PC-9 (cell line): ENCODE results near the gene OSBPL6. TPM values are rescaled to one million over a fixed set of nuclear protein-coding genes. Genes with fewer than 3 reads are reported as not detected.
"Not testable (repeated sequence)": the region's sequence is repeated elsewhere in the genome, so short reads cannot be mapped to it uniquely, and the experiment has no call there.

Source experiments
- BruUV-seq: library from RNA; stranded (reverse); fragments of 400-500 nt; replicated peaks from 2 replicates; lab custom pipeline; 2021; lab: Mats Ljungman, UMichigan
- CTCF ChIA-PET: fragments of 300-600 bp; sonication (Branson Sonifier 250); formaldehyde crosslinking; loops from one replicate; lab custom pipeline; 2022; ENCODE audit warnings: antibody characterized with exemption; lab: Charles Lee
- POLR2A ChIA-PET: fragments of 300-600 bp; sonication (Branson Sonifier 250); formaldehyde crosslinking; loops from one replicate; lab custom pipeline; 2022; ENCODE audit warnings: antibody characterized with exemption; ENCODE audit not compliant: unreplicated experiment; lab: Charles Lee
- DNase-seq, 2 experiments: peaks; one replicate each; pipeline versions ENCODE4 v3.0.0 to v3.0.0-alpha.2; 2015 to 2022; ENCODE audit warnings: mixed read lengths in 1 of 2
- H2AFZ ChIP-seq: fragments of 200-600 bp; sonication (generic); 2 replicates; pipeline ENCODE4 v1.8.1; 2017; ENCODE audit warnings: antibody characterized with exemption
- H3F3A ChIP-seq: fragments of 200-600 bp; sonication (generic); 2 replicates; pipeline ENCODE4 v1.8.1; 2017; ENCODE audit warnings: antibody characterized with exemption, mild to moderate bottlenecking, low read depth; ENCODE audit not compliant: insufficient read depth
- H3K27ac ChIP-seq: fragments of 200-600 bp; sonication (generic); 2 replicates; pipeline ENCODE4 v1.6.1; 2016; ENCODE audit warnings: mixed run types
- H3K27me3 ChIP-seq: fragments of 200-600 bp; sonication (generic); 2 replicates; pipeline ENCODE4 v1.6.1; 2016; ENCODE audit warnings: low read depth, mixed run types; ENCODE audit not compliant: insufficient read depth
- H3K36me3 ChIP-seq: fragments of 200-600 bp; sonication (generic); 2 replicates; pipeline ENCODE4 v1.6.1; 2016; ENCODE audit warnings: low read depth, mixed run types
- H3K4me1 ChIP-seq: fragments of 200-600 bp; sonication (generic); replicated peaks from 2 replicates; pipeline ENCODE4 v1.6.1; 2016; ENCODE audit warnings: mixed run types; ENCODE audit not compliant: insufficient read depth
- H3K4me2 ChIP-seq: fragments of 200-600 bp; sonication (generic); 2 replicates; pipeline ENCODE4 v1.6.1; 2017; ENCODE audit warnings: mixed run types
- H3K4me3 ChIP-seq: fragments of 200-600 bp; sonication (generic); 2 replicates; pipeline ENCODE4 v1.6.1; 2016; ENCODE audit warnings: mixed run types
- H3K79me2 ChIP-seq: fragments of 200-600 bp; sonication (generic); 2 replicates; pipeline ENCODE4 v1.6.1; 2017; ENCODE audit warnings: low read depth, mixed run types
- H3K9me2 ChIP-seq: fragments of 200-600 bp; sonication (generic); 2 replicates; pipeline ENCODE4 v1.8.1; 2017; ENCODE audit warnings: mild to moderate bottlenecking; ENCODE audit not compliant: insufficient read depth
- H3K9me3 ChIP-seq: fragments of 200-600 bp; sonication (generic); 2 replicates; pipeline ENCODE4 v1.8.1; 2016; ENCODE audit warnings: low read depth; ENCODE audit not compliant: insufficient read depth
- H4K20me1 ChIP-seq: fragments of 200-600 bp; sonication (generic); 2 replicates; pipeline ENCODE4 v1.8.1; 2017; ENCODE audit not compliant: insufficient read depth
- CTCF ChIP-seq: fragments of 200-600 bp; sonication (generic); conservative IDR thresholded peaks from 2 replicates; pipeline ENCODE4 v1.6.1; 2017; ENCODE audit warnings: mixed run types, antibody characterized with exemption, mild to moderate bottlenecking, moderate library complexity
- EZH2 ChIP-seq: fragments of 200-600 bp; sonication (generic); IDR thresholded peaks from 2 replicates; pipeline ENCODE4 v1.8.0; 2017; ENCODE audit warnings: antibody characterized with exemption, low read depth
- intact Hi-C: fragments of 100-400 bp; cut with micrococcal nuclease; formaldehyde crosslinking; loops from one replicate; pipeline ENCODE4 v1.10.0; 2022; ENCODE audit not compliant: unreplicated experiment
- total RNA-seq: library from RNA; stranded (reverse); gene quantifications from 2 replicates; pipeline ENCODE4 v1.2.3, GENCODE V29; 2021

OSBPL6 gene
- total RNA-seq, 1 experiment from 2014 or later = 2.6 TPM

GRCh38 chr2:178344121-178344520 is 149.8 kb downstream of the OSBPL6 start:
- Histone ChIP-seq H3K27me3 (no peaks in the 10 kb centered on the region), H3K4me3 (no peak overlapping the region), H3K9me2 (no peaks in the 10 kb centered on the region), H3K4me2 (no peak overlapping the region), H2AFZ (no peak overlapping the region), H3K36me3 (no peaks in the 10 kb centered on the region), H3K79me2 (no peaks in the 10 kb centered on the region), H3K9me3 (no peaks in the 10 kb centered on the region), H3K4me1 (no peaks in the 10 kb centered on the region), H3K27ac (no peak overlapping the region), H4K20me1 (no peaks in the 10 kb centered on the region), H3F3A (no peaks in the 10 kb centered on the region)
- ChIA-PET CTCF (no interaction called here), POLR2A (no interaction called here)
- TF ChIP-seq CTCF (no peak), EZH2 (no peak)
- no TSS peak for BruUV-seq
- DNase-seq = no peak
- intact Hi-C loops = no loop called here

GRCh38 chr2:178345951-178346350 is 151.6 kb downstream of the OSBPL6 start:
- no peak for TF ChIP-seq EZH2
- no peak for TF ChIP-seq CTCF
- Histone ChIP-seq H3K79me2 (no peaks in the 10 kb centered on the region), H2AFZ (no peak overlapping the region), H3K4me1 (no peaks in the 10 kb centered on the region), H3K36me3 (no peaks in the 10 kb centered on the region), H3F3A (no peaks in the 10 kb centered on the region), H3K9me2 (no peaks in the 10 kb centered on the region), H3K4me3 (no peak overlapping the region), H4K20me1 (no peaks in the 10 kb centered on the region), H3K27ac (no peak overlapping the region), H3K4me2 (no peak overlapping the region), H3K9me3 (no peaks in the 10 kb centered on the region), H3K27me3 (no peaks in the 10 kb centered on the region)
- CTCF ChIA-PET = no interaction called here
- POLR2A ChIA-PET = no interaction called here
- DNase-seq = no peak
- no TSS peak for BruUV-seq
- intact Hi-C loops = no loop called here

GRCh38 chr2:178350051-178350450 is 155.7 kb downstream of the OSBPL6 start:
- TF ChIP-seq CTCF (no peak), EZH2 (no peak)
- Histone ChIP-seq H3K36me3 (no peaks in the 10 kb centered on the region), H3K4me3 (no peak overlapping the region), H3K9me2 (no peaks in the 10 kb centered on the region), H3K4me2 (no peak overlapping the region), H3K9me3 (no peaks in the 10 kb centered on the region), H3K27ac (no peak overlapping the region), H2AFZ (no peak overlapping the region), H3F3A (no peaks in the 10 kb centered on the region), H4K20me1 (no peaks in the 10 kb centered on the region), H3K79me2 (no peaks in the 10 kb centered on the region), H3K27me3 (no peaks in the 10 kb centered on the region), H3K4me1 (no peaks in the 10 kb centered on the region)
- intact Hi-C loops = no loop called here
- CTCF ChIA-PET = no interaction called here
- DNase-seq = no peak
- BruUV-seq = no TSS peak
- POLR2A ChIA-PET = interaction anchor here (0.5 kb wide), 1 partner anchor 192 kb away, joined by 7 read pairs; no protein-coding TSS in a partner anchor

- H2AFZ ChIP-seq, H3F3A ChIP-seq, POLR2A ChIA-PET, H3K79me2 ChIP-seq, H3K4me2 ChIP-seq, H3K9me3 ChIP-seq, H3K9me2 ChIP-seq, intact Hi-C loops, H3K27me3 ChIP-seq, H3K4me1 ChIP-seq, H3K36me3 ChIP-seq, DNase-seq, H4K20me1 ChIP-seq, CTCF ChIA-PET, H3K4me3 ChIP-seq, BruUV-seq, H3K27ac ChIP-seq: not testable (repeated sequence)
These were observed 163.4 kb downstream of the OSBPL6 start for GRCh38 chr2:178357704-178358103.
